Activated CD4-positive, CD25-positive, alpha-beta regulatory T cell treated with anti-CD3 and anti-CD28 coated beads, Interleukin-2, amount 50 U/mL, for 16 hours (primary cell): ENCODE results near the gene UBE4A.

Experiments used
- DNase-seq: peaks from one replicate; pipeline ENCODE4 v3.0.0-alpha.2; 2020; ENCODE audit warnings: low read depth, low spot score

UBE4A gene

GRCh38 chr11:118341261-118341660, 18.1 kb upstream of the UBE4A start:
- no peak for DNase-seq

DNA sequence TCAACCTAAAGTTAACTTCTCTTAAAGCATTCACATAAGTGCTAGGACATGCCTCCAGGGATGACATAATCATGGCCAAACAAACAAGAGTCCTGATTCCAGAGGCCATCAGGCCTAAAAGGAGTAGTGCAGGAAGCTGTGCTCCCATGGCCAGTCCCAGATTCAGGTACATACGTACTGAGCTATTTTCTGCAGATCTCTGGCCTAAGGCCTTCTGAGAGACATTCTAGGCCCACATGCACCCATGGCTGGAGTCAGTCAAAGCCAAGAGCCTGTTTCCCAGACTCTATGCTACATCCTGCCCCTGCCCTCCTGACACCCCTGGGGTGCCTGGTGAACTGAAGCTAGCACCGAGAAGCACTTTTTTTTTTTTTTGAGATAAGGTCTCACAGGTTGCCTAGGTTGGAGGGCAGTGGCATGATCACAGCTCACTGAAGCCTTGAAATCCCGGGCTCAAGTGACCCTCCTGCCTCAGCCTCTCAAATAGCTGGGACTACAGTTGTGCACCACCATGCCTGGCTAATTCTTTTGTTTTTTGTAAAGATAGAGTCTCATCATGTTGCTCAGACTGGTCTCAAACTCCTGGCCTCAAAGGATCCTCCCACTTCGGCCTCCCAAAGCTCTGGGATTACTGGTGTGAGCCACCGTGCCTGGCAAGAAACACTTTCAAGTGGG, 17.4 kb upstream of the UBE4A start:
- no peak for DNase-seq

GRCh38 chr11:118342503-118343161, 16.8 kb upstream of the UBE4A start, which contains the start of gene CD3D:
TSS of gene CD3D (minus strand) at chr11:118342705. CDS start at chr11:118342607, 98 bp downstream.
- peak; percentile 49 for DNase-seq

GRCh38 chr11:118343248-118343647, 16.2 kb upstream of the UBE4A start:
- no peak for DNase-seq

GRCh38 chr11:118343981-118344515, 15.4 kb upstream of the UBE4A start, which contains the start of gene CD3G:
TSS of gene CD3G (plus strand) at chr11:118344344. CDS start at chr11:118344424, 80 bp downstream.
- DNase-seq: peak; percentile 44

DNA sequence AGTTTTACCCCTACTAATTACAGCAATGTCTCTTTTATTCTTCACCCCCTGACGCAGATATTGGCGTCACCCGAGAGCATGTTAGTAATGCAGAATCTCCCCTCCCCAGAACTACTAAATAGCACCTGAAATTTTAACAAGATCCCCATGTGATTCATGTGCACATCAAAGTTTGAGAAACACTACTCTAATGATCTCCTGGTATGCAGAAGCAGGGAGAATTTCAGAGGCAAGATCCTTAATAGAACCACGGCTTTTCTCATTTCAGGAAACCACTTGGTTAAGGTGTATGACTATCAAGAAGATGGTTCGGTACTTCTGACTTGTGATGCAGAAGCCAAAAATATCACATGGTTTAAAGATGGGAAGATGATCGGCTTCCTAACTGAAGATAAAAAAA, 9.9 kb upstream of the UBE4A start:
- DNase-seq: no peak

- DNase-seq: no peak
Observed at GRCh38 chr11:118353084-118353710, 6.2 kb upstream of the UBE4A start.

DNA sequence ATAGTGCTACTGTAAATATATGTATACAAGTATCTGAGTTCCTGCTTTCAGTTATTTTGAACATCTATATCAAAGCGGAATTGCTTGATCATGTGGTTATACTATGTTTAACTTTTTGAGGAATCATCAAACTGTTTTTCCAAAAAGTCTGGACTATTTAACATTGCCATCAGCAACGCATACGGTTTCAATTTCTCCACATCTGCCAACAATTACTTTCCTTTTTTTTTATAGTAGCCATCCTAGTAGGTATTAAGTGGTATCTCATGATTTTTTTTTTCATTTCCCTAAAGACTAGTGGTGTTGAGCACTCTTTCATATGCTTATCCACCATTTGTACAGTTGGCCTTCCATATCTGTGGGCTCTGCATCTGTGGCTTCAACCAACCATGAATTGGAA, 1.3 kb upstream of the UBE4A start:
- DNase-seq: no peak

GRCh38 chr11:118364956-118365615, 5.7 kb downstream of the UBE4A start:
- no peak for DNase-seq

GRCh38 chr11:118366287-118366686, 6.9 kb downstream of the UBE4A start:
- no peak for DNase-seq

DNA sequence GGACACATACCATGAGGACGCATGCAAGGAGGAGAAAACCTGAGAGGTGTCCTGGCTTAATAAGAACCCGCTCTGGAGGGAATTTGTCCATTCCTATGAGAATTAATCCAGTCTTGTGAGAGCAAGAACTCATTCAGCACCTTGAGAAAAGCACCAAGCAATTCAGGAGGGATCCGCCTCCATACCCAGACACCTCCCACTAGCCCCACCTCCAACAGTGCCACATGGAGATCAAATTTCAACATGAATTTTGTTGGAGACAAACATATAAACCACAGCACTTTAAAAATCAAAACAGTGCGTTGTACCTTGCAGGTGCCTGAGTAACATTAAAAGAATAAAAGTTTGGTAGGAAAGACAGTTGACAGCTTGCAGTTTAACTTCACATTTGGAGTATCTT, 11.4 kb downstream of the UBE4A start:
- DNase-seq: no peak

DNA sequence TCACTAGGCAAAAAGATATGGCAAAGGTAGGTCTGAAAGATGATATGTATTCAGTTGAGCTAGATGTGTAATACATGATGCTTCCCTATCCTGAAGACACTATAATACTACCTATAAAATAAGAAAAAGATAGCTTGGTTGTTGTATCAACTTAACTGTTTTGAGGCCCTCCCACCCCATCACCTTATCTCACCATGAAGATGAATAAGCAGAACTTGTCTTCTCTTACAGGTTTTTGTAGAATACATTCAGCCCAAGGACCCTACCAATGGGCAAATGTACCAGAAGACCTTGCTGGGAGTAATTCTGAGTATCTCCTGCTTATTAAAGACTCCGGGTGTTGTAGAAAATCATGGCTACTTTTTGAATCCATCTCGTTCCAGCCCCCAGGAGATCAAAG, 13.9 kb downstream of the UBE4A start:
- DNase-seq: no peak

DNA sequence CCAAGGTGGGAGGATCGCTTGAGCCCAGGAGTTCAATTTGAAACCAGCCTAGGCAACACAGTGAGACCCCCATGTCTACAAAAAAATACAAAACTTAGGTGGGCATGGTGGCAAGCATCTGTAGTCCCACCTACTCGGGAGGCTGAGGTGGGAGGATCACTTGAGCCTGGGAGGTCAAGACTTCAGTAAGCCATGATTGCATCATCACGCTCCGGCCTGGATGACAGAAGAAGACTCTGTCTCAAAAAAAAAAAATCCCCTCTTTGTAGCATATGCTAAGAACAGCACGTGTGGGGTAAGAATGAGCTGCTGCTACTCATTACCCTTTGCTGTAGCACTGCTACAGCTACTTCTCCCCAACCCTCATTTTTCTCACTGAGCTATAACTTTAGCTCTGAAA, 14.5 kb downstream of the UBE4A start:
- DNase-seq: no peak

- no peak for DNase-seq
Observed at GRCh38 chr11:118374729-118375128, 15.3 kb downstream of the UBE4A start.

DNA sequence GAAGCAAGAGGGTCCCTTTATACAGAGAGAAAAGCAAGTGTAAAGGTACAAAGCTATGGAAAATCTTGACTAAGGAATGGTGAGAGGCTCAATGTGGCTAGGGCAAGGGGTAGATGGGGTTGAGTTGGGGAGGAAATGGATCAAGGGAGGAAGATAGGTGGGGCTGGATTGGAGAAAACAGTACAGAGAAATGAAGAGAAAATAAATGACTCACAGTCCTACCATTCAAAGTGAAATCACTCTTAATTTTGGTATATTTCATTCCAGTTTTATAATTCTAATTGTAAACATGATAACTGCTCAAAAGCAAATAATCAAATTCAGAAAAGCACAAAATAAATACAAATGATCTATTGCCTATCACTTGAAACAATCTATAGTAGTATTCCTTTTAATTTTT, 16.6 kb downstream of the UBE4A start:
- DNase-seq: no peak

GRCh38 chr11:118379497-118379896, 20.1 kb downstream of the UBE4A start:
- DNase-seq: no peak

GRCh38 chr11:118380571-118380970, 21.2 kb downstream of the UBE4A start:
- DNase-seq: no peak

DNA sequence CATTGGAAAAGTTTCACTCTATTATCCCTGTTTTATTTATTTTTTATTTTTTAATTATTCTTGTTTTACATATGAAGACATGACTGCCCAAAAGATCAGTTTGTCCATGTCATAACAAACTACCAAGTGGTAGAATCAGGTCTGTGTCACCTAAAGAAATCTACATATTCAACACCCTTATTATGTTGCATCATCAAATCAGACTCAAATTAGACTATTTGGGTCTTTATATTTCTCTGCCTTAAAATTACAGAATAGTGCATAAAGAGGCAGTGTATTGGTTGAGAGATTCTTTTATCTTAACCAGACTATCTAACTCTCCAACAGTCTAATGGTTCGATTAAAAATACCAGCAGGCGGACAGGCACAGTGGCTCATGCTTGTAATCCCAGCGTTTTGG, 23.6 kb downstream of the UBE4A start:
- DNase-seq: no peak

- no peak for DNase-seq
Observed at GRCh38 chr11:118383657-118384056, 24.3 kb downstream of the UBE4A start.

GRCh38 chr11:118396097-118396501, 36.7 kb downstream of the UBE4A start:
- DNase-seq: no peak

DNA sequence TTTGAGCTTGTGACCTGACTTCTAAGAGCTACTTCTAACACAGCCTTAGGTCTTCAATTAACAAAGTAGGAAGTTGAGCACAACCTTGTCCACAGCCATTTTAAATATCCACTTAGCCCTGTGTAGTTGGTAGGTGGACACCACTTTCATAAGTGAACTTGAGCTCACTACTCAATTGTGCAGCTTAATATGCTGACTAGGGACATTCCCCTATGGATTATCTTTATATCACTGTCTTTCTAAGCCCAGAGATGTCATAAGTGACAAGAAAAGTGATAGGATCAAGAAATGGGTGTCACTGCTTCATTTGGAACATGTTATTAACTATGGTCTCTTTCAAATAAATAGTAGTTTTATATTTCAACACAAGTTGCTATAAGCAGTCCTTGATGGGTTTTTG, 38.0 kb downstream of the UBE4A start:
- no peak for DNase-seq
